HepG2 (cell line): ENCODE data around the gene SLC17A9. TPM values are rescaled to one million over a fixed set of nuclear protein-coding genes. Genes with fewer than 3 reads are reported as not detected.
A peak's percentile ranks its signal among the peaks of the same experiment; 100 is the strongest.

Experiments
- AGO2 ChIP-seq: fragments of 200-400 bp; formaldehyde crosslinking; optimal IDR thresholded peaks from 2 replicates; pipeline ENCODE3; 2017; ENCODE audit warnings: mild to moderate bottlenecking, low read depth, low read length, moderate library complexity
- CEBPB ChIP-seq: IDR thresholded peaks from 2 replicates; pipeline ENCODE4 v1.6.1; 2011; ENCODE audit warnings: low read depth, low read length, improper control_type of control experiment, borderline replicate concordance
- CHD4 ChIP-seq: fragments of 200-600 bp; sonication (generic); IDR thresholded peaks from 2 replicates; pipeline ENCODE4 v1.7.0; 2017; ENCODE audit warnings: mild to moderate bottlenecking, low read length, borderline replicate concordance
- CREM ChIP-seq, 2 experiments: sonication (generic) in 1 of 2; formaldehyde crosslinking in 1 of 2; IDR thresholded peaks; 2 replicates each; pipeline versions ENCODE4 v1.4.0 to v1.6.1; 2016 to 2020; ENCODE audit warnings: antibody characterized with exemption in 1 of 2, mild to moderate bottlenecking in 1 of 2, missing genetic modification reagents in 1 of 2
- GABPA ChIP-seq, 2 experiments: IDR thresholded peaks; 2 replicates each; pipeline ENCODE4 v1.6.1; 2011 to 2016; ENCODE audit warnings: low read depth in 2 of 2, low read length in 1 of 2, missing biosample characterization in 1 of 2, missing genetic modification characterization in 1 of 2
- HDAC6 ChIP-seq: fragments of 200-600 bp; sonication (generic); IDR thresholded peaks from 2 replicates; pipeline ENCODE4 v1.7.0; 2017; ENCODE audit warnings: mild to moderate bottlenecking, antibody characterized with exemption, low read length, low read depth
- KMT2B ChIP-seq: IDR thresholded peaks from 2 replicates; pipeline ENCODE4 v1.6.1; 2016; ENCODE audit warnings: missing genetic modification reagents, missing compliant biosample characterization
- SMARCE1 ChIP-seq: fragments of 450-650 bp; IDR thresholded peaks from 2 replicates; pipeline ENCODE4 v1.6.1; 2017; ENCODE audit warnings: borderline replicate concordance
- ZBTB38 ChIP-seq: sonication (generic); formaldehyde crosslinking; IDR thresholded peaks from 2 replicates; pipeline ENCODE4 v1.5.1; 2020; ENCODE audit warnings: mild to moderate bottlenecking, missing genetic modification reagents
- ZBTB8A ChIP-seq: sonication (generic); formaldehyde crosslinking; IDR thresholded peaks from 2 replicates; pipeline ENCODE4 v1.4.0; 2020; ENCODE audit warnings: mild to moderate bottlenecking, low read depth, missing genetic modification reagents, borderline replicate concordance
- ZNF205 ChIP-seq: IDR thresholded peaks from 2 replicates; pipeline ENCODE4 v1.6.1; 2018; ENCODE audit warnings: missing biosample characterization, missing genetic modification reagents
- ZNF225 ChIP-seq: sonication (generic); formaldehyde crosslinking; IDR thresholded peaks from 2 replicates; pipeline ENCODE4 v1.4.0; 2020; ENCODE audit warnings: mild to moderate bottlenecking, missing genetic modification reagents
- ZNF569 ChIP-seq: sonication (generic); formaldehyde crosslinking; IDR thresholded peaks from 2 replicates; pipeline ENCODE4 v1.5.0; 2020; ENCODE audit warnings: mild to moderate bottlenecking, missing genetic modification reagents, moderate library complexity, borderline replicate concordance
- ZNF792 ChIP-seq: IDR thresholded peaks from 2 replicates; pipeline ENCODE4 v1.6.1; 2016
- polyA plus RNA-seq, 8 experiments: library from polyadenylated mRNA; depleted of rRNA in 3 of 8; stranded (reverse) in 7 of 8; unstranded in 1 of 8; fragments of >200 nt; fragmentation: Illumina TruSeq in 4 of 8; extraction: Trizol in 4 of 8; gene quantifications; 2 replicates each; pipeline versions ENCODE4 v1.2.1 to v1.2.3, GENCODE V29; 2011 to 2016; ENCODE audit warnings: low read depth in 4 of 8, missing spikeins in 1 of 8, mixed read lengths in 1 of 8; ENCODE audit not compliant: insufficient read depth in 1 of 8
- total RNA-seq, 5 experiments: library from RNA; depleted of rRNA; stranded (reverse); fragments of >200 nt; fragmentation: Illumina TruSeq; extraction: Trizol; gene quantifications; 2 replicates each; pipeline ENCODE4 v1.2.3, GENCODE V29; 2016; ENCODE audit warnings: low read depth in 1 of 5
- TF ChIP-seq, protein P1 (sequence below): sonication (generic); formaldehyde crosslinking; IDR thresholded peaks from 2 replicates; pipeline ENCODE4 v1.4.0; 2020; ENCODE audit warnings: mild to moderate bottlenecking, missing genetic modification reagents
- TF ChIP-seq, protein P2 (sequence below): sonication (generic); formaldehyde crosslinking; IDR thresholded peaks from 2 replicates; pipeline ENCODE4 v1.8.0; 2023; ENCODE audit warnings: mild to moderate bottlenecking, missing genetic modification reagents
- TF ChIP-seq, protein P3 (sequence below): sonication (generic); formaldehyde crosslinking; IDR thresholded peaks from 2 replicates; pipeline ENCODE4 v1.5.0; 2020; ENCODE audit warnings: missing genetic modification reagents, mild to moderate bottlenecking, borderline replicate concordance
- TF ChIP-seq, protein P4 (sequence below): sonication (generic); formaldehyde crosslinking; IDR thresholded peaks from 2 replicates; pipeline ENCODE4 v1.4.0; 2020; ENCODE audit warnings: missing genetic modification reagents
- TF ChIP-seq, protein P5 (sequence below): sonication (generic); formaldehyde crosslinking; conservative IDR thresholded peaks from 2 replicates; pipeline ENCODE4 v1.5.0; 2020; ENCODE audit warnings: missing genetic modification reagents

The SLC17A9 gene
- total and polyA plus RNA-seq, 2 of the 13 experiments (the other 11 are each of a cell fraction or from before 2014, with no cell fraction given), result 110 to 191 TPM

DNA sequence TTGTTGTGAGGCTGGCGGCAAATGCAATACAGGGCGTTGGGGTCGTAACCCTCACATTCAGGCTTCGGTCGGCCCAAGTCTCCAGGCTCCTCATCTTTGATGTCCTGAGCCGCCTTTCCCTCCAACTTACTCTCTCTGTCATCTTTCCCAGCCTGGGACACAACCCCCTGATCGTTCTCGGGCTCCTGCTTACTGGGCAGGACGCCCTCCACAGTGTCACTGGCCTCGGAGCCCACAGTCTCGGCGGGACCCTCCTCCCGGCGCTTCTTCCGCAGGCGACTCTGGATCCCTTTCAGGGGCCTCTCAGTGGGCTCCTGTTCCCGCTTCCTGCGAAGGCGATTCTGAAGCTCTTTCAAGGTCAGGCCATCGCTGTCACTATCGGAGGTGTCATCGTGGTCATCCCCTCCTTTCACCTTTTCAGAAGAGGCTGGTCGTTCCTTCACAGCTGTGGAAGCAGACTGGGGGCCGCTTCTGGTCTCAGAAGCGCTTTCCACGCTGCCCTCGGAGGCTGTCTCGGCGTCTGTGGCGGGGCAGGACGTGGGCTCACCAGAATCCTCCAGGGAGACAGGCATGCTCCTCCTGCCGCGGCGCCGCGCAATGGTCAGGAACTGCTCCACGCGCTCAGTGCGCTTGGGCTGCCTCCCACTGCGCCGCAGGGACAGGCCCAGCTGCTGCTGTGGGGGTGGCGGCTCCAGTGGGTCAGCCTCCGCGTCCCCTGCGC is 41.6 kb upstream of the SLC17A9 start (continued):
- TF ChIP-seq ZNF205 (CRISPR knock-in tag) (no peak), CREM (IDR thresholded peaks at IDR 0.05) (no peak), CREM (CRISPR knock-in tag; IDR thresholded peaks at IDR 0.05) (no peak), ZBTB8A (no peak), KMT2B (no peak), GABPA (IDR thresholded peaks at IDR 0.05; ENCODE audit: low read depth, low read length) (no peak), GABPA (CRISPR knock-in tag; IDR thresholded peaks at IDR 0.05; ENCODE audit: low read depth) (no peak), ZNF225 (CRISPR knock-in tag) (no peak), ZBTB38 (CRISPR knock-in tag) (peak; percentile 82; the same call in 1 of the 2 replicates), AGO2 (peak; percentile 94), CHD4 (no peak), CEBPB (no peak), ZNF569 (CRISPR knock-in tag) (no peak), SMARCE1 (no peak), HDAC6 (no peak), ZNF792 (CRISPR knock-in tag) (no peak)
- TF ChIP-seq, protein P1, sequence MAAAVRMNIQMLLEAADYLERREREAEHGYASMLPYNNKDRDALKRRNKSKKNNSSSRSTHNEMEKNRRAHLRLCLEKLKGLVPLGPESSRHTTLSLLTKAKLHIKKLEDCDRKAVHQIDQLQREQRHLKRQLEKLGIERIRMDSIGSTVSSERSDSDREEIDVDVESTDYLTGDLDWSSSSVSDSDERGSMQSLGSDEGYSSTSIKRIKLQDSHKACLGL, result 0 out of 2 replicates have a peak, but pooled peaks have one; percentile 37
- TF ChIP-seq, protein P2, sequence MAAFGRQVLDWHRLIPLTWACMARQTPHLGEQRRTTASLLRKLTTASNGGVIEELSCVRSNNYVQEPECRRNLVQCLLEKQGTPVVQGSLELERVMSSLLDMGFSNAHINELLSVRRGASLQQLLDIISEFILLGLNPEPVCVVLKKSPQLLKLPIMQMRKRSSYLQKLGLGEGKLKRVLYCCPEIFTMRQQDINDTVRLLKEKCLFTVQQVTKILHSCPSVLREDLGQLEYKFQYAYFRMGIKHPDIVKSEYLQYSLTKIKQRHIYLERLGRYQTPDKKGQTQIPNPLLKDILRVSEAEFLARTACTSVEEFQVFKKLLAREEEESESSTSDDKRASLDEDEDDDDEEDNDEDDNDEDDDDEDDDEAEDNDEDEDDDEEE (CRISPR knock-in tag), result 0 out of 2 replicates have a peak, but pooled peaks have one; percentile 22
- TF ChIP-seq, protein P3, sequence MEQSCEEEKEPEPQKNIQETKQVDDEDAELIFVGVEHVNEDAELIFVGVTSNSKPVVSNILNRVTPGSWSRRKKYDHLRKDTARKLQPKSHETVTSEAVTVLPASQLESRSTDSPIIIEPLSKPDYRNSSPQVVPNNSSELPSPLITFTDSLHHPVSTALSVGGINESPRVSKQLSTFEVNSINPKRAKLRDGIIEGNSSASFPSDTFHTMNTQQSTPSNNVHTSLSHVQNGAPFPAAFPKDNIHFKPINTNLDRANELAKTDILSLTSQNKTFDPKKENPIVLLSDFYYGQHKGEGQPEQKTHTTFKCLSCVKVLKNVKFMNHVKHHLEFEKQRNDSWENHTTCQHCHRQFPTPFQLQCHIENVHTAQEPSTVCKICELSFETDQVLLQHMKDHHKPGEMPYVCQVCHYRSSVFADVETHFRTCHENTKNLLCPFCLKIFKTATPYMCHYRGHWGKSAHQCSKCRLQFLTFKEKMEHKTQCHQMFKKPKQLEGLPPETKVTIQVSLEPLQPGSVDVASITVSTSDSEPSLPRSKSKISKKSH, result no peak
- TF ChIP-seq, protein P4, sequence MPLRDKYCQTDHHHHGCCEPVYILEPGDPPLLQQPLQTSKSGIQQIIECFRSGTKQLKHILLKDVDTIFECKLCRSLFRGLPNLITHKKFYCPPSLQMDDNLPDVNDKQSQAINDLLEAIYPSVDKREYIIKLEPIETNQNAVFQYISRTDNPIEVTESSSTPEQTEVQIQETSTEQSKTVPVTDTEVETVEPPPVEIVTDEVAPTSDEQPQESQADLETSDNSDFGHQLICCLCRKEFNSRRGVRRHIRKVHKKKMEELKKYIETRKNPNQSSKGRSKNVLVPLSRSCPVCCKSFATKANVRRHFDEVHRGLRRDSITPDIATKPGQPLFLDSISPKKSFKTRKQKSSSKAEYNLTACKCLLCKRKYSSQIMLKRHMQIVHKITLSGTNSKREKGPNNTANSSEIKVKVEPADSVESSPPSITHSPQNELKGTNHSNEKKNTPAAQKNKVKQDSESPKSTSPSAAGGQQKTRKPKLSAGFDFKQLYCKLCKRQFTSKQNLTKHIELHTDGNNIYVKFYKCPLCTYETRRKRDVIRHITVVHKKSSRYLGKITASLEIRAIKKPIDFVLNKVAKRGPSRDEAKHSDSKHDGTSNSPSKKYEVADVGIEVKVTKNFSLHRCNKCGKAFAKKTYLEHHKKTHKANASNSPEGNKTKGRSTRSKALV (CRISPR knock-in tag), result no peak
- TF ChIP-seq, protein P5, sequence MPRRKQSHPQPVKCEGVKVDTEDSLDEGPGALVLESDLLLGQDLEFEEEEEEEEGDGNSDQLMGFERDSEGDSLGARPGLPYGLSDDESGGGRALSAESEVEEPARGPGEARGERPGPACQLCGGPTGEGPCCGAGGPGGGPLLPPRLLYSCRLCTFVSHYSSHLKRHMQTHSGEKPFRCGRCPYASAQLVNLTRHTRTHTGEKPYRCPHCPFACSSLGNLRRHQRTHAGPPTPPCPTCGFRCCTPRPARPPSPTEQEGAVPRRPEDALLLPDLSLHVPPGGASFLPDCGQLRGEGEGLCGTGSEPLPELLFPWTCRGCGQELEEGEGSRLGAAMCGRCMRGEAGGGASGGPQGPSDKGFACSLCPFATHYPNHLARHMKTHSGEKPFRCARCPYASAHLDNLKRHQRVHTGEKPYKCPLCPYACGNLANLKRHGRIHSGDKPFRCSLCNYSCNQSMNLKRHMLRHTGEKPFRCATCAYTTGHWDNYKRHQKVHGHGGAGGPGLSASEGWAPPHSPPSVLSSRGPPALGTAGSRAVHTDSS (CRISPR knock-in tag), result no peak
